Stimulated activated CD8-positive, alpha-beta memory T cell treated with anti-CD3 and anti-CD28 coated beads, Interleukin-15, amount 100 ng/mL, for 24 hours (primary cell): Measurements from ENCODE around the gene CDK5RAP2.

Experiments used
- DNase-seq: peaks from one replicate; pipeline ENCODE4 v3.0.0-alpha.2; 2020; ENCODE audit warnings: low read depth

The CDK5RAP2 gene

GRCh38 chr9:120396931-120397330 is 183.0 kb downstream of the CDK5RAP2 start:
- no peak for DNase-seq

GRCh38 chr9:120396418-120396817 is 183.5 kb downstream of the CDK5RAP2 start:
- DNase-seq: no peak

- no peak for DNase-seq
These were observed 184.6 kb downstream of the CDK5RAP2 start for GRCh38 chr9:120395376-120395775.

GRCh38 chr9:120394058-120394669 is 185.8 kb downstream of the CDK5RAP2 start:
- DNase-seq: no peak

DNA sequence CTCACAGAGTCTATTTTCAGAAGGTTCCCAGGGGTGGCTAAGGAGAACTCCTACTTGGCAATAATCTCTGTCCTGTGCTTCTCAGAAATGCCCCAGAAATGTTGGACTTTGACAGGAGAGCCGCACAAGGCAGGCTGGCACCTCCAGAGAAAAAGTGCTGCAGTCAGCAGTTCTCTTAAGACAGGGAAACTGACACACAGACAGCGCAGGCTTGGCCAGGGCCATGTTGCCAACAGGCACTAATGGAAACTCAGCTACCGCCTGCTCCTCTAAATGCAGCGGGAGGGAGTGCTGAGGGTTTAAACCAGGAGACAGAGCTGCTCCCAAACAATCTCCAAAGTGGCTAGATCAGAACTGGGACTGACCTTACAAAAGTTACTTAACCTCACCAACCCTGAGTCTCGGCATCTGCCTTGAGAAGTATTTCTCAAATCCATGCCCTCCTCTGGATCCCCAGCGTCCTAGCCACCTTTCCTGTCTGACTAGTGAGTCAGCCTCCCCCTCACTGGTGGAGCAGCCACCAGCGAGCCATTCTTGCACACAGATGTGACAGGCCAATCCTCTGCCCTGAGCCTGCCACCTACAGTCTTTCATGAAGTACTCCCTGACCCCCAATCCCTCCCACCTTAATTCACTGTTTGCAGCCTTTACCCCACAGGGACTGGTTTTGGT is 186.4 kb downstream of the CDK5RAP2 start:
- no peak for DNase-seq

DNA sequence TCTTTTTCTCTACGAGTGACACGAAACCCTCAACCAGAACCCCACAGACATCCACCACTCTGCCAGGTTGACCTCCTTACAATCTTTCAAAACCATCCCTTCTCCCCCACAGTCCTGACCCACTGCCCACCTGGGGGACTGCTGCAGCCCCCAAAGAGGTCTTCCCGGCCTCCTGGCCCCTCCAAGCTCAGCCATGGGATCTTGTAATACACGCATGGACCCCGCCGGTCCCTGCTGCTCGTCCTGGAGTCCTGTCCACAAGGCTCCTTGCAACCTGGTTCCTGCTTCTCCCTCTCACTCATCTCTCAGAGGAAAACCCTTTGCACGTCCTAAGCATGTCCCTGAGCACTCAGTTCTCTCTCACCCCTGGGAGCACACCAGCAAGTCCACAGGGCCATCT is 187.3 kb downstream of the CDK5RAP2 start:
- DNase-seq: no peak

- DNase-seq: no peak
These were observed 187.7 kb downstream of the CDK5RAP2 start for GRCh38 chr9:120392245-120392644.

DNA sequence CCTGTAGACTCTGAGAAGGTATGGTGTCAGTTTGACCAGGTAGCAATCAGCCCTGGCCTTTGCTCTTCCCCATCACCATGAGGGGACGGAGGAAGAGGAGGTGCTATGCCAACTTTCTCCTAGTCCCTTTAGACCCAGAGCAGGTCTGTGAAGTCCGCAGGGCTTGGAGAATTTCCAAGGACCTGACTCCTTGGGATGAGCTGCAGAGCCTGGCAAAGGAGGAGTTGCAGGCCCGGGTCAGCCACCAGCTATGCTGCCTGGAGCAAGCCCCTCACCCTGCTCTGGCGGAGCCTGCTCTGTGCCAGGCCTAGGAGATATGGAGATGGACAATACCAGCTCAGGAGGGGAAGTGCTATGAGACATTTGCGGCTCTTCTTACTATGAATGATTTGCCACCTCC is 188.3 kb downstream of the CDK5RAP2 start:
- DNase-seq: no peak

- no peak for DNase-seq
These were observed 189.3 kb downstream of the CDK5RAP2 start for GRCh38 chr9:120390637-120391190.

DNA sequence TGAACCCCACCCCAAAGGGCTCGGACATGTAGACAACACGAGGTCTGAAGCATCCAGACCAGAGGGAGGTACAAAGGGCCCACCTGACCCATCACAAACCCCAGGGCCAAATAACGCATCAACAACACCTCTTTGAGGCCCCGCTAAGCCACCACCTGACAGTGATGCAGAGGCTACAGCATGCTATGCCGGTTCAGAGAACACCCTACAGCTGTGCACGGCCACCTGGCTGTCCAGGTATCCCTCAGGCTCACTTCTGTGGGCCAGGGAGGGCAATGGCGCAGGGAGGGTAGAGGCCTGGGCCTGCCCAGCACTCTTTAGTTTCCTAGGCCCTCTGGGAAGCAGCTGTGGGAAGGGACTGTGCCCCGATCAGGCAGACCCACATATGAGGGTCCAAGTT is 190.1 kb downstream of the CDK5RAP2 start:
- DNase-seq: no peak

- DNase-seq: no peak
These were observed 190.7 kb downstream of the CDK5RAP2 start for GRCh38 chr9:120389300-120389699.

- DNase-seq: no peak
These were observed 191.7 kb downstream of the CDK5RAP2 start for GRCh38 chr9:120388003-120388855.

GRCh38 chr9:120387257-120388002 is 192.5 kb downstream of the CDK5RAP2 start:
- DNase-seq: no peak

GRCh38 chr9:120386390-120387131 is 193.4 kb downstream of the CDK5RAP2 start:
- no peak for DNase-seq

DNA sequence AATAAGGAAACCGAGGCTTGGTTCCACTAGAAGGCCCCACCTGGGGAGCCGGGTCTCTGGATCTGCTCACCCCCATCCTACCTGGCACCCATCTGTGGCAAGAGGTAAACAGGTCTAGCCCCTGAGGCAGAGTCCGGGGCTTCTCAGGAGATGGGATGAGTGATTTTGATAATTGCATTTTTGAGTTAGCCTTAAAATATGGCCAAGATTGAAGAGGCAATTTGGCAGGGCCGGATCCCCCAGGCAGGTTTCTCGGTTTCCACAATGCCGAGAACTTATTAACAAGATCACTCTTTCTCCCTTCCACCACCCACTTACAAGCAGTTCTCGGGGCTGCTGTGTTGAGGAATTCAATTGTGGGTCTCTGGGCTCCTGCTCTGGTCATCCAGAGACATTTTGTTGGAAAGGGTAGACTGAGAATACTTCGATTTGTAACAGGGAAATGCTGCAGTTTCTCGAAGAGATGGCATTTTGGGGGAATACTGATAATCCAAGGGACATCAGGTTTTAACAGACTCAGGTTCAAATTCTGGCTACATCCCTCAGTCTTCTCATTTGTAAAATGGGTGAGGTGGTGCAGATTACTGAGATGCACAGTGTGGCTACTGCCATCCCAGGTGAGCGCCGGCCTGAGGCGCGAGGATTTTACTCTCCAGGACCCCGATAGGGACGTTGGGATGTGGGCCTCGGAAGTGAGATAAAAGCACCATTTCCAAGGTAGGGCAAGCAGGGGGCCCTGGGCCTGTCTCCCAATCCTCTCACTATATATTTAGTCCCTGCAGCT is 194.2 kb downstream of the CDK5RAP2 start:
- no peak for DNase-seq

DNA sequence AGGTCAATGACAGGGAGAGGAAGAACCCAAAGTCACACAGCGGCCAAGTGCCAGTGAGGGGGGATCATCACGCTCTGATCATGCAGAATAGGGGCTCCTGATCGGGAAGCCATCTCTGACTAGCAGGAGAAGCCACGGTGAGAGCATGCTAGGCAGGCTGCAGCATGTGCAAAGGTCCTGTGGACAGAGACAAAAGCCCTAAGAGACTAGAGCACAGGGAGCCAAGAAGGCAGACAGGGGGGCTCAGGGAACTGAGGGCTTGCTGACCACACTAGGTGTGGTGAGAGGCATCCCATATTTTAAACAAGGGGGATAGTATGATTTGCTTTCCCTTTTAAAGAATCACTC is 195.1 kb downstream of the CDK5RAP2 start:
- DNase-seq: no peak

GRCh38 chr9:120383999-120384924 is 195.7 kb downstream of the CDK5RAP2 start:
- no peak for DNase-seq

- no peak for DNase-seq
These were observed 196.4 kb downstream of the CDK5RAP2 start for GRCh38 chr9:120383611-120383998.

DNA sequence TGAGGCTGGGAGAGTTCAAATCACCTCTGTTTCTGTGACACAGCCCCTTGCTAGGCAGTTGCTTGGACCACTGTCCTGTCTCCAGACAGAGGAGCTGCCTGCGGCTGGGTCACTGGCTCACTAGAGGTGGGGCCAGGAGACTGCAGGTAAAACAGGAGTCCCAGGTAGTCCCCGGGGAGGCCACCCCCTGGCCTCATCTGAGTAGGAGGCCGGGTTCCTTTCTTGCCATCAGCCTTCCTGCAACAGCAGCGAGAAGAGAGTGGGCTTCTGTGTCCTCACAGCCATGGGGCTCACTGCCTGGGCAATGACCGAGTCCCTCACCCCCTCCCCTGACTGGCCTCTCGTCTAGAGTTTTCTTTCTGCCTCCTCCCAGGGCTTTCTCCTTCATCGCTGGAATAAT is 197.5 kb downstream of the CDK5RAP2 start:
- DNase-seq: no peak

- no peak for DNase-seq
These were observed 198.1 kb downstream of the CDK5RAP2 start for GRCh38 chr9:120381839-120382238.
